T-cell (primary cell): ENCODE results near the gene AHNAK2. TPM values are rescaled to one million over a fixed set of nuclear protein-coding genes. Genes with fewer than 3 reads are reported as not detected.

Source experiments
- ATAC-seq, 4 experiments: fragments of 200-7000 bp in 3 of 4; fragments of 150-1000 bp in 1 of 4; cut with Tn5 transposase; replicated peaks in 1 of 4; 1 replicate in 3 of 4; 2 replicates in 1 of 4; pipeline ENCODE4 v1.10.0; 2021; ENCODE audit warnings: moderate library complexity in 3 of 4, mild to moderate bottlenecking in 2 of 4, moderate number of reproducible peaks in 1 of 4
- CTCF ChIA-PET, 2 donors: fragments of 300-600 bp; sonication (Branson Sonifier 250); formaldehyde crosslinking; loops; one replicate each; lab custom pipeline; 2022; ENCODE audit warnings: antibody characterized with exemption in 2 of 2; lab: Charles Lee
- POLR2A ChIA-PET, 2 donors: fragments of 300-600 bp; sonication (Branson Sonifier 250); formaldehyde crosslinking; loops; one replicate each; lab custom pipeline; 2022; ENCODE audit warnings: antibody characterized with exemption in 2 of 2; lab: Charles Lee
- DNase-seq, 35 experiments: peaks; one replicate each; pipeline versions ENCODE4 v3.0.0 to v3.0.0-alpha.2; 2013 to 2023
- H3K27ac ChIP-seq: one replicate; pipeline ENCODE4 v1.5.1; 2013; ENCODE audit warnings: low read length
- H3K27me3 ChIP-seq, 2 experiments: replicated peaks in 1 of 2; 1 replicate in 1 of 2; 2 replicates in 1 of 2; pipeline versions ENCODE4 v1.6.1 to v1.7.0; 2013; ENCODE audit warnings: low read length in 1 of 2, mixed read lengths in 1 of 2; ENCODE audit not compliant: control insufficient read depth in 2 of 2, insufficient read depth in 2 of 2; ENCODE audit errors: extremely low read depth in 1 of 2
- H3K36me3 ChIP-seq, 2 donors: 1 replicate in 1 of 2; 2 replicates in 1 of 2; pipeline versions ENCODE4 v1.6.1 to v1.7.0; 2013; ENCODE audit warnings: low read length in 1 of 2; ENCODE audit not compliant: control insufficient read depth in 2 of 2, insufficient read depth in 1 of 2; ENCODE audit errors: extremely low read depth in 1 of 2
- H3K4me1 ChIP-seq, 2 experiments: 1 replicate in 1 of 2; 2 replicates in 1 of 2; pipeline versions ENCODE4 v1.6.1 to v1.7.0; 2013; ENCODE audit warnings: low read length in 2 of 2, mixed read lengths in 1 of 2; ENCODE audit not compliant: insufficient read depth in 2 of 2, control insufficient read depth in 1 of 2; ENCODE audit errors: extremely low read depth in 1 of 2
- H3K4me3 ChIP-seq, 2 donors: 1 replicate in 1 of 2; 2 replicates in 1 of 2; pipeline versions ENCODE4 v1.5.1 to v1.7.0; 2013; ENCODE audit warnings: mild to moderate bottlenecking in 2 of 2, low read length in 1 of 2, moderate library complexity in 1 of 2; ENCODE audit not compliant: control insufficient read depth in 1 of 2; ENCODE audit errors: extremely low read depth in 1 of 2
- H3K9me3 ChIP-seq: 2 replicates; pipeline ENCODE4 v1.7.0; 2013
- H3K27ac Mint-ChIP-seq, 2 donors: one replicate each; pipeline ENCODE4 v1.8.0; 2020 to 2021; ENCODE audit warnings: mild to moderate bottlenecking in 2 of 2, mixed read lengths in 2 of 2
- H3K27me3 Mint-ChIP-seq, 2 donors: one replicate each; pipeline ENCODE4 v1.8.0; 2021 to 2022; ENCODE audit warnings: mixed read lengths in 2 of 2
- H3K36me3 Mint-ChIP-seq: one replicate; pipeline ENCODE4 v1.8.0; 2021; ENCODE audit warnings: mixed read lengths
- H3K4me1 Mint-ChIP-seq, 3 donors: one replicate each; pipeline ENCODE4 v1.8.0; 2020 to 2022; ENCODE audit warnings: mixed read lengths in 3 of 3, mild to moderate bottlenecking in 1 of 3
- H3K4me3 Mint-ChIP-seq, 3 donors: one replicate each; pipeline ENCODE4 v1.8.0; 2020 to 2022; ENCODE audit warnings: mild to moderate bottlenecking in 3 of 3, mixed read lengths in 3 of 3, moderate library complexity in 3 of 3
- H3K9me3 Mint-ChIP-seq, 3 donors: one replicate each; pipeline ENCODE4 v1.8.0; 2020 to 2022; ENCODE audit warnings: mixed read lengths in 3 of 3
- WGBS: methylation state at CpG from one replicate; pipeline ENCODE4 v1.1.5; 2013; ENCODE audit warnings: missing lambda C conversion rate; ENCODE audit not compliant: insufficient coverage; 5-methylcytosine and 5-hydroxymethylcytosine counted together
- total RNA-seq, 35 experiments: library from RNA in 6 of 35; stranded (reverse) in 6 of 35; fragments of 120-200 nt in 1 of 35; gene quantifications; one replicate each; pipeline versions ENCODE4 v1.2.1 to v1.2.4 and lab custom pipeline; 2013 to 2026

The AHNAK2 gene
- total RNA-seq, 5 donors from 2014 or later (not counting 1 experiment from before 2014, with no cell fraction given): 0.20 to 0.38 (median 0.22) TPM; not detected in 2

- Mint-ChIP-seq H3K9me3 (no peaks in the 10 kb centered on the region), H3K27me3 (peaks cover 3% of the 10 kb centered on the region in 2 donors), H3K4me1 (peaks cover 4 to 10% (median 6%) of the 10 kb centered on the region in 3 donors), H3K4me3 (peak overlapping the region; percentile 71 to 76 (median 72)), H3K36me3 (no peaks in the 10 kb centered on the region), H3K27ac (peak overlapping the region in 1 of 2 donors; percentile 32)
- DNase-seq: no peak
- 87% methylated on average over 14 of the region's 15 CpGs for WGBS
- Histone ChIP-seq H3K27me3 (peaks cover 0 to 30% of the 10 kb centered on the region in 2 experiments), H3K9me3 (no peaks in the 10 kb centered on the region), H3K4me1 (peaks cover 0 to 13% of the 10 kb centered on the region in 2 experiments), H3K36me3 (no peaks in the 10 kb centered on the region), H3K4me3 (no peak overlapping the region), H3K27ac (no peak overlapping the region)
- ChIA-PET POLR2A (no interaction called here), CTCF (interaction anchor here (0.5 to 0.9 kb wide), 3 partner anchors 8 to 1889 kb away, joined by 3 read pairs; no protein-coding TSS in a partner anchor)
- ATAC-seq: no peak
Observed at GRCh38 chr14:104984056-104984894, 6.1 kb upstream of the AHNAK2 start.

DNA sequence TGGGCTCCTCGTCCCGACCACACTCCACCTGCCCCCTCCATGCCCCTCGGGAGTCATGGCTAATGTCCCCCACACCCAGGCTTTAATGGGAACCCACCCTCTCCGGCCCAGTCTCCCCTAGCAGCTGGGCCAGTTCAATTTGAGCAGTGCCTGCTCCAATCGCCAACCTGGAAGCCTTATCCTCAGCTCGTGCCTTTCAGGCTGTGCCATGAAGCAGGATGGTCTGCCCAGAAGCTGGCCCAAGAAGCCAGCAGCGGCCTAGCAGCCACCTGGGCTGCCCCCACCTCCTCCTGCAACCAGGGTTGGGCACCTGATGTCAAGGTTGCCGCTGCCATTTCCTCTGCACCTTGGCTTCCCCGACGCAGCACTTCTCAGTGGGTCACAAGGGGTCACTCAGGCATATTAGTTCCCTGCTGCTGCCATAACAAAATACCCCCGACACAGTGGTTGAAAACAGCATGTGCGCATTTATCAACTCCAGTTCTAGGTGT is 5.1 kb upstream of the AHNAK2 start:
- peaks cover 0 to 35% of the 10 kb centered on the region in 2 experiments for H3K27me3 ChIP-seq
- ChIA-PET POLR2A (no interaction called here), CTCF (no interaction called here)
- Mint-ChIP-seq H3K27ac (no peak overlapping the region), H3K27me3 (peaks cover 6 to 8% of the 10 kb centered on the region in 2 donors), H3K4me3 (no peak overlapping the region), H3K4me1 (peaks cover 4 to 15% (median 8%) of the 10 kb centered on the region in 3 donors), H3K9me3 (no peaks in the 10 kb centered on the region), H3K36me3 (no peaks in the 10 kb centered on the region)
- no peak for DNase-seq
- no peaks in the 10 kb centered on the region for H3K9me3 ChIP-seq
- H3K4me3 ChIP-seq: no peak overlapping the region
- H3K27ac ChIP-seq: no peak overlapping the region
- 77% methylated on average over 11 of the region's 12 CpGs for WGBS
- no peak for ATAC-seq
- H3K36me3 ChIP-seq: no peaks in the 10 kb centered on the region
- peaks cover 0 to 16% of the 10 kb centered on the region in 2 experiments for H3K4me1 ChIP-seq

- 84% methylated on average over 7 of the region's 10 CpGs for WGBS
- Histone ChIP-seq H3K27me3 (peaks cover 0 to 31% of the 10 kb centered on the region in 2 experiments), H3K4me3 (no peak overlapping the region), H3K4me1 (peaks cover 0 to 19% of the 10 kb centered on the region in 2 experiments), H3K36me3 (no peaks in the 10 kb centered on the region), H3K9me3 (no peaks in the 10 kb centered on the region), H3K27ac (no peak overlapping the region)
- peak in 1 of 35 experiments; percentile 21 for DNase-seq
- Mint-ChIP-seq H3K4me3 (no peak overlapping the region), H3K27me3 (peaks cover 7 to 9% of the 10 kb centered on the region in 2 donors), H3K4me1 (peaks cover 4 to 16% (median 9%) of the 10 kb centered on the region in 3 donors), H3K27ac (no peak overlapping the region), H3K9me3 (no peaks in the 10 kb centered on the region), H3K36me3 (no peaks in the 10 kb centered on the region)
- no peak for ATAC-seq
- CTCF ChIA-PET: no interaction called here
- POLR2A ChIA-PET: no interaction called here
Observed at GRCh38 chr14:104982548-104983230, 4.5 kb upstream of the AHNAK2 start.

DNA sequence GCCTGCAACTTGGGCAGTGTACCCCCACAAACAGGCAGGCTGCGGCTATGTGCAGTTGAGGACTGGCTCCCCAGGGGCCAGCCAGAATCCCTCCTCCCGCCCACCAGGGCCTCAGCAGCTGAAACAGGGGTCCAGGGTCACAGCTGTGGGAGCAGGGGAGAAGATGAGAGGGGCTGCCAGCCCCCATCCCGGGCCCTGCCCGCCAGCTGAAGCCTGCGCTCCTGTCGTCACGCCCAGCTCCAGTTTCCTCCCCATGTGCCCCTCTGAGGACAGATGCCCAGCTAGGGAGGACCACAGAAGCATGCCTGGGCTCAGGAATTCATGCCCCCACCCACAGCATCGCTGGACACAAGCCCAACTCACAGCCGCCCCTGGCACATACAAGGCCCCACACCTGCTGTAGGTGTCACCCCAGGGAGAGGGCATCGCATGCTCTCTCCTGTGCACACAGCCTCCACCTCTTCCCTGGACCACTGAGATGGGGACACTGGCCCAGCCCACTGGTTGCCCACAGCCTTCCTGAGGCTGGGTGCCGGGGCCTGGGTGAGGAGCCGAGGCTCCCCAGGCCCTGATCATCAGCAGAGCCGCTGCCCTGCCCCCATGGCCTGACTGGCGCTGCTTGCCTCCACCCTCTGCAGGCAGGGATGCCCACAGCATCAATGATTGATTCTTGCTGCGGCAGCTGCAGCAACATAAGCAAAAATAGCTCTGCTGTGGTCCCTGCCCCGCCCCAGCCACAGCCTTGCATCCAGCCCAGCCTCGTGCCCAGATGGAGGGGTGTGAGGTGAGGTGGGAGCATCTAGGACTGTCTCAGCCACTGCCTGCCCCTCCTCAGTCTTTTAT is 3.7 kb upstream of the AHNAK2 start:
- ChIA-PET CTCF (interaction anchor here in 1 of 2 donors (0.6 kb wide), 1 partner anchor 63 kb away, joined by 4 read pairs; no protein-coding TSS in a partner anchor), POLR2A (no interaction called here)
- peaks cover 0 to 26% of the 10 kb centered on the region in 2 experiments for H3K4me1 ChIP-seq
- H3K4me3 ChIP-seq: no peak overlapping the region
- ATAC-seq (no peak), DNase-seq (no peak)
- H3K9me3 ChIP-seq: no peaks in the 10 kb centered on the region
- H3K4me3 Mint-ChIP-seq: no peak overlapping the region
- H3K36me3 ChIP-seq: no peaks in the 10 kb centered on the region
- H3K4me1 Mint-ChIP-seq: peaks cover 9 to 17% (median 11%) of the 10 kb centered on the region in 3 donors
- H3K36me3 Mint-ChIP-seq: no peaks in the 10 kb centered on the region
- no peaks in the 10 kb centered on the region for H3K9me3 Mint-ChIP-seq
- no peak overlapping the region for H3K27ac Mint-ChIP-seq
- H3K27me3 ChIP-seq: peaks cover 0 to 35% of the 10 kb centered on the region in 2 experiments
- peaks cover 9 to 12% of the 10 kb centered on the region in 2 donors for H3K27me3 Mint-ChIP-seq
- 80% methylated on average over 14 of the region's 17 CpGs for WGBS
- no peak overlapping the region for H3K27ac ChIP-seq

DNA sequence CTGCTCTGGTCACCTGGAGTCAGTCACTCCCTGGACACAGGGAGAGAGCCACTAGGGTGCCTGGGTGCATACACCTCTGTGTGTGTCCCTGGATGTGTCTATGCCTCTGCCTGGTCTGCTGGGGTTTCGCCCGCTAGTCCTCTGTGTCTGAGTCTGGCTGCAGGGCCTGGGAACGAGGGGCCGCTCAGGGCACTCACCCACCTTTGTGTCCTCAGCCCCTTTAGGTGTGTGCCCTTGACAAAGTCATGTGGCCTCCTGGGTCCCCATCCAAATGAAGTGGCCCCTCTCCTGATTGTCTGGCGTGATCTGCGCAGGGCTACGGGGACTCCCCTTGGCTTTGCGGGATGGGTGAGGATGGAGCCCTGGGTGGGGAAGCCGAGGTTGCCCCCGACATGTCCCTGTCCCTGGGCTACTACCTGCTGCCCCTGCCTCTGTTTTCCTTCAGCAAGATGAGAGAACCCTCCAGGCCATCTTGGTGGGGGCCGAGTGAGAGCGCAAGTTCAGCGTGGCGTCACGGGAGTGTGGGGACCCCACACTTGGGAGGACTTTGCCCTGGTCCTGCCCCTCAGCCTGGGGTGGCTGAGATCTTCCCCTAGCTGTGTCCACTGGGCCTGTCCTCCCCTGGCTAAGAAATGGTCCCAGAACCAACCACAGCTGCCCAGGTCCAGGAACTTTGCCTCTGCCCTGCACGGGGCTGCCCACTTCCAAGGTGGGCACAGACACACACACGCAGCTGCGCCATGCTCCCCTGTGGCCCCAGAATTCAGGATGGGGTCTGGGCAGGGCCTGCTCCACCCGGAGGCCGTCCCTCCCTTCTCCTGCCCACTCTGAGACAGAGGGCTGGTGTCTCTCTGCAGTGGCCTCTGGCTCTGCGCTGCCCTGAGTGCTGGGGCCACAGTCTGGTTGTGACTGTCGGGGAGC is 2.7 kb upstream of the AHNAK2 start:
- CTCF ChIA-PET: interaction anchor here in 1 of 2 donors (0.6 kb wide), 1 partner anchor 65 kb away, joined by 4 read pairs; no protein-coding TSS in a partner anchor
- ATAC-seq (no peak), DNase-seq (peak in 1 of 35 experiments; percentile 21)
- no peak overlapping the region for H3K4me3 ChIP-seq
- H3K4me1 Mint-ChIP-seq: peaks cover 13 to 16% (median 13%) of the 10 kb centered on the region in 3 donors
- no peaks in the 10 kb centered on the region for H3K9me3 Mint-ChIP-seq
- no peak overlapping the region for H3K4me3 Mint-ChIP-seq
- H3K27me3 Mint-ChIP-seq: peaks cover 14 to 20% of the 10 kb centered on the region in 2 donors
- H3K36me3 Mint-ChIP-seq: no peaks in the 10 kb centered on the region
- no peaks in the 10 kb centered on the region for H3K9me3 ChIP-seq
- POLR2A ChIA-PET: no interaction called here
- no peak overlapping the region for H3K27ac Mint-ChIP-seq
- no peaks in the 10 kb centered on the region for H3K36me3 ChIP-seq
- peaks cover 0 to 36% of the 10 kb centered on the region in 2 experiments for H3K27me3 ChIP-seq
- H3K4me1 ChIP-seq: peaks cover 0 to 29% of the 10 kb centered on the region in 2 experiments
- H3K27ac ChIP-seq: no peak overlapping the region
- WGBS: 88% methylated on average over 20 of the region's 22 CpGs
